HG02678 (cell line): Measurements from ENCODE around the gene PTPRZ1.

Experiments used
- ATAC-seq: cut with Tn5 transposase; IDR thresholded peaks from one replicate; pipeline ENCODE4 v1.9.1; 2021; ENCODE audit warnings: mild to moderate bottlenecking, moderate library complexity; ENCODE audit not compliant: unreplicated experiment

The PTPRZ1 gene

GRCh38 chr7:121890833-121891232, 17.9 kb downstream of the PTPRZ1 start:
- ATAC-seq: no peak

- ATAC-seq: no peak
Measured at GRCh38 chr7:121891731-121892130, 18.8 kb downstream of the PTPRZ1 start.

GRCh38 chr7:121901026-121901425, 28.1 kb downstream of the PTPRZ1 start:
- ATAC-seq: no peak

- no peak for ATAC-seq
Measured at GRCh38 chr7:121904120-121904519, 31.2 kb downstream of the PTPRZ1 start.

DNA sequence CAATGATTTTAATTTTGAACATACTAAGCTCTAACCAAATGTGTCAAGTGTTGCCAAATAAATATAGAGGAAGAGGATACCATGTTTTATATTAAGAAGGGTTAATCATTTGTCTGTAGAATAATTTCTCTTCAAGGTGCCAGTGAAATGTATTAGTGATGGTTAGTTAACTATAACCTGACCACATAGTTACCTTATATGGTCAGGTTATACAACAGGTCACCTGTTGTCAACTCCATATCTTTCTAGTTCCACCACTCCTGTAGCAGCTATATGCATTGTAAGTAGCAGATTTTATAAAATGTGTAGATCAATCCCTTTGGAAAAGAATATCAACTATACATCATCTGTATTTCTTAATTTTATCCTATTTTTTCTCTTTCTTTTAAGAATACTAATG, 35.1 kb downstream of the PTPRZ1 start:
- ATAC-seq: no peak

GRCh38 chr7:121909716-121910345, 36.9 kb downstream of the PTPRZ1 start:
- ATAC-seq: no peak

DNA sequence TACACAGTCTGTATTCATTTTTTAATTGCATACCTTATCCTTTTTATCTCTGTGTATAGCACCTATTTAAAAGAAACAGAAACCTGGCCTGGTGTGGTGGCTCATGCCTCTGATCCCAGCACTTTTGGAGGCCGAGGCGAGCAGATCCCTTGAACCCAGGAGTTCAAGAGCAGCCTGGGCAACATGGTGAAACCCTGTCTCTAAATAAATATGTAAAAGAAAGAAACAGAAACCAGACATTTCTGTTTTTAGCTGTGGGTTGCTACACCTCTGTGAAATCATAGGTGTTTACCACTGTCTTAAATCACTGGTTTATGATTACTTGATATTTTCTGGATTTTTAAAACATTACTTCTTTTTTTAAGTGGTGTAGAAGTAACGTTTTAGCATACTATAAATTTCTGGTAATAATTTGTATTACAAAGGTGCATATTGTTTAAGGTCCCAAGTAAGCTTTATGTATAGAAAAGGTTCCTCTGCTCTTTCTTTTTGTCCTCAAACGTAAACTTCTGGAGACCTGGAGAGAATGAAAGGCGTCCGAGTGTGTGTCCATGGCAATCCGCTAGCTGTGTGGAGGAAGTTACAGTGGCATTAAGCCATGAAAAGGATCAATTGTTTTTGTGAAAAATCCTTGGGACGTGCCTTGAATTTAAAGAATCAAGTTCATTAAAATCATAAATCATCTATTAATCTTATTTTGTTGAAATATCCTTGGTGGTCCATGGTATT, 41.1 kb downstream of the PTPRZ1 start:
- ATAC-seq: no peak

DNA sequence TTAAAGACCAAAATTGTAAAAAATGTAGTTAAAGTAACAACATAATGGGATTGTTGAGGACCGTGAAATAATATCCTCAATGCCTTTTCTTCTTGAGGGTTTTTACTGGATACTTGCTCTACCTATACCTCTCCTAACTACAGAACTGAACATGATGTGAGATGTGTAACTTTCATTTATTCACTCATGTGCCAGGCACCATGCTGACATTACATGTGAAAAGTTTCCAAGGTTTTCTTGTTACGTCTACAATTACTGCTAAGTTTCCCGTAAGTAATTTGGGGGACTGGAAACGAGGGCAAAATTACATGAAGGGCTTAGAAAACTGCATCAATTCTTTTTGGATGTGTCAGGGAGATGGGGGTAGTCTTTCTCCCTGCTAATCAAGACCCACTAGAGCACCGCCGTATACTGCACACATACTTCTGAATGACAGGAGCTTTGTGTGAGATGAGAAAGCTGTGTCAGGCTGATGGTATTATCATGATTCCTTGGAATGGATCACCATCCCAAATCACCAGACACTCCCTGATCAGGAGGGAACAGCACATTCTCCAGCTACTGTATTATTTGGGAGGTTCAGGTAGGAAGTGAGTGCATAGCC, 41.8 kb downstream of the PTPRZ1 start:
- ATAC-seq: no peak

- ATAC-seq: no peak
Measured at GRCh38 chr7:121916211-121916610, 43.2 kb downstream of the PTPRZ1 start.

DNA sequence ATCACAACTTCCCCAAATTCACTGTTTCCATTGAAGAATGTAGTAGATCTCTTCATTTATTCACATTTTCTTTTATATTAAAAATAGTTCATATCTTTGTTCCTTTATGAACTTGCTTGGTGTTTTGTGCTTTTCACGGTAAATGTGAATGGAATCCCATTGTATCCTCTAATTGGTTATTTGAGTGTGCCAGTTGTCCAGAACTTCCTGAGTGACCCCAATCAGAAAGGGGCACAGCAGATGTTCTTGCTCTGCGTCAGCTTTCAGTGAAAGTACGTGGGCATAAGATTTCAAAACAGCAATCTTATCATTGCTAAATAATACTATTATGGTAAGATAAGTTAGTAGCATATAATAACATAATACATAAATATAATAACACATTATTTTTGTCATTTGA, 47.0 kb downstream of the PTPRZ1 start:
- ATAC-seq: no peak

GRCh38 chr7:121924269-121925186, 51.6 kb downstream of the PTPRZ1 start:
- ATAC-seq: no peak

GRCh38 chr7:121931149-121931902, 58.4 kb downstream of the PTPRZ1 start:
- ATAC-seq: no peak

- ATAC-seq: no peak
Measured at GRCh38 chr7:121932768-121933167, 59.8 kb downstream of the PTPRZ1 start.

DNA sequence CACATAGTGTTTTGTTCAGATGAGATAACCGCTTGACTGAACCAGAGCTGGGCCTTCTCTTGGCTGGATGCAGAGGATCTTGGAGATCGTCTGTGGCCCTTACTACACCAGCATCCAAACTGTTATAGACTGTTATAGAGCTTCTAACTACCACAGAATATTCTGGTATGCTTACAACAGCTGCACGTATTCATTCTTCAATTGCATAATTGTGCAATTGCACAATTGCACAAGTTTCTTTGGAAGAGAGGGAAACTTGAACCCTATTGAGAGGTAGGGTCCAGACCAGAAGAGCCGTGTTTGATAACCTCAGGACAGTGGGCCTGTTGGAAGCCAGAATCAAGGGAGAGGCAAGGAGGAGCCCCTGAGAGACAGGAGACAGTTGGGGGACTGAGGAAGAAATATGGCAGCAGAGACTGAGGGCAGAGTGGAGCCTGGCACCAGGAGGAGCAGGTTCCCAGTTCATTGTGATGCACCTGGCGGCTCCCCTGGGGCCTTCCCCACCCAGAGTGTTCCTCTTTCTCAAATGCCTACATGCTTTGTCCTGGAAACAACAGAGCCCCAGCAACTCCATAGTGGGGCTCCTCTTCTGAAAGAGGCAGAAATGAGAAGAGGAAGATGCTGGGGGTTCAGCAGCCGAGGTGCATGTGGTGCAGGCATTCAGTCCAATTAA, 64.1 kb downstream of the PTPRZ1 start:
- ATAC-seq: no peak

- no peak for ATAC-seq
Measured at GRCh38 chr7:121938429-121938996, 65.6 kb downstream of the PTPRZ1 start.

DNA sequence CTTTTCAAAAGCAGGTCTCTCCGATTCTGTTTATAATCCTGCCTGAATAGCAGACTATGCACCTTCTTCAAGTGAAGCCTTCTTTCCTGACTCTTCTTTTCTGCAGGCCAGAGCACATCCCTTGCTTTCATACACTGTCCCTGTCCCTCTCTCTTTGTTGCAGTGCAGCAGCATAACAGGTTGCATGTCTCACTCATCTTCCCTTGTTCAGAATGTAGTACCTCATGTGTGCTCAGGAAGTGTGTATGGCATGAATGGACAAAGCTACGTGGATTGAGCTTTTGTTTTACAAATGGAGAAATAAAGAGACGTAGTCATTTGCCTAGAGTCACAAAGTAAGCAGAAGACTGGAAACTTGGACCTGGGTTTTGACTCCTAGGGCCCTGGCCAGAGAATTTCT, 68.0 kb downstream of the PTPRZ1 start:
- ATAC-seq: no peak

GRCh38 chr7:121941830-121942229, 68.9 kb downstream of the PTPRZ1 start:
- ATAC-seq: no peak

DNA sequence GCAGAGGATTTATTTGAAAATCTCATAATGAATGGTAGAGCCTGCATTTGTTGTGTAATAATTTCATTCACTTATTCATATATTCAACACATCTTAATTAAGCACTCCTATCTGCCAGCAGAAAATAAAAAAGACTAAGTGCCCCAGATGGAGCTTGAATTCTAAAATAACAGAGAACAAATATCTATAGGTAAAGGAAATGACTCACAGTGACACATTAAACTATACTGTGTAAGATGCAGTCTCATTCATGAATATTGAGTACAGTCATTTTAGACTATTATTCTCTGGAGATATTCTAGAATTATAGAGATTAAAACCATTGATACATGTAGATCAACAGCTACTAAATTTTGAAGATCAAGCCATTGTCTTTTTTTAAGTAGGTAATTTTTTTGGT, 72.1 kb downstream of the PTPRZ1 start:
- no peak for ATAC-seq

GRCh38 chr7:121945480-121946236, 72.7 kb downstream of the PTPRZ1 start:
- ATAC-seq: no peak
